Vagina (tissue), 2 donors: ENCODE results near the gene PRAC2.
A peak's percentile ranks its signal among the peaks of the same experiment; 100 is the strongest.

Source experiments
- CTCF ChIP-seq, 3 experiments: fragments of 450-650 bp in 2 of 3; fragments of 200-600 bp in 1 of 3; sonication (generic) in 1 of 3; IDR thresholded peaks; one replicate each; pipeline ENCODE4 v1.5.1; 2017 to 2019; ENCODE audit warnings: antibody characterized with exemption in 3 of 3, mild to moderate bottlenecking in 2 of 3, moderate library complexity in 2 of 3
- POLR2A ChIP-seq, 2 donors: fragments of 450-650 bp; IDR thresholded peaks; one replicate each; pipeline ENCODE4 v1.6.1; 2017; ENCODE audit warnings: antibody characterized with exemption in 2 of 2, mild to moderate bottlenecking in 2 of 2, moderate library complexity in 2 of 2
- POLR2AphosphoS5 ChIP-seq, 2 donors: sonication (generic); formaldehyde crosslinking; IDR thresholded peaks; one replicate each; pipeline ENCODE4 v1.9.0; 2017; ENCODE audit warnings: antibody characterized with exemption in 2 of 2, mild to moderate bottlenecking in 2 of 2, low read depth in 1 of 2; ENCODE audit not compliant: insufficient read depth in 1 of 2

- no peak for TF ChIP-seq CTCF (IDR thresholded peaks at IDR 0.05)
- TF ChIP-seq POLR2A (IDR thresholded peaks at IDR 0.05) = no peak
- TF ChIP-seq POLR2AphosphoS5 (IDR thresholded peaks at IDR 0.05; ENCODE audit: insufficient read depth in 1 of 2, low read depth in 1 of 2) = peak in 1 of 2 donors; percentile 22
Observed at GRCh38 chr17:48719642-48720265, 3.2 kb upstream of the PRAC2 start.
